ENCODE data around the gene IL34.

Gene IL34

DNA sequence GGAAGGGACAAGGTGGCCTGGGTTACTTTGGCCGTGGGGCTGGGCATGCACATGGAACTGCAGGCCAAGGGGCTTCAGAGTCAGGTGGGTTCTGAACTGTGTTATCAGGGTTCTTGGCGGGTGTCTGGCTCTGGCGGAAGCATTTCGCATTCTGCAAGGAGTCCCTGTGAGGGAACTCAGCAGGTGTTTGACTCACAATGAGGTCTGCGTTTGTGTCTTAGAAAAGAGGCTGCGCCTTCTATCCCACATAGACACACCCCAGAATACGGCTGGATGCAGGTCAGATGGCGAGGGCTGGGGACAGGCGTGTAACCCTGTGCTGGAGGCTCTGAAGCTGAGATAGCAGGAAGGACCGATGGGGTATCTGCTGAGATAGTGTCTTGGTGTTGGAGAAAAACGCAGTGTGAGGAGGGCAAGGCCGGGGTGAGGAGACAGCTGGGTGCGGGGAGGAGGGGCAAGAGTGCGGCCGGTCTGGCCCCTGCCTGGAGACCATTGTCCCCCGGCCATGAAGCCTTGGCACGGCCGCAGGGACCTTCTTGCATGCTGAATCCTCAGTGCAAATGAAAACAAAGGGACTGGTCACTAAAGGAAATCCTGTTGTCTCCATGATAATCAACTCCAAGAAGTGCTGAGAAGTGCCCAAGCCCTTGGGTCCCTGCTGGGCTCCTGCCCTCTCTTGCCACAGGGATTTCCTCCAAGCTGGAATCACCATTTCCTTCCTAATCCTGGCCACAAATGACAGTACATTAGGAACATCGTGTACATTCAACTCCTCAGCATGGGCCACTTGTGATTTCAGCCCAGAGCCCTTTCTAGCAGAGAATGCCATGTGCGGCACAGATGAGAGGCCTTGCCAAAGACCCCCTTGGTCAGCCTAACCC lies 62.2 kb downstream of the IL34 start:
- Mint-ChIP-seq H3K27me3 (no peaks in the 10 kb centered on the region), H3K27ac (no peak overlapping the region), H3K4me1 (no peaks in the 10 kb centered on the region), H3K9me3 (no peaks in the 10 kb centered on the region), H3K36me3 (peaks cover 4% of the 10 kb centered on the region), H3K4me3 (no peak overlapping the region)

GRCh38 chr16:70709457-70709856 lies 63.1 kb downstream of the IL34 start:
- H3K4me3 Mint-ChIP-seq = no peak overlapping the region
- no peaks in the 10 kb centered on the region for H3K27me3 Mint-ChIP-seq
- H3K4me1 Mint-ChIP-seq = no peaks in the 10 kb centered on the region
- H3K27ac Mint-ChIP-seq = no peak overlapping the region
- H3K36me3 Mint-ChIP-seq = peaks cover 4% of the 10 kb centered on the region
- H3K9me3 Mint-ChIP-seq = no peaks in the 10 kb centered on the region

GRCh38 chr16:70709942-70710341 lies 63.6 kb downstream of the IL34 start:
- H3K4me1 Mint-ChIP-seq = no peaks in the 10 kb centered on the region
- H3K27me3 Mint-ChIP-seq = no peaks in the 10 kb centered on the region
- peaks cover 4% of the 10 kb centered on the region for H3K36me3 Mint-ChIP-seq

More at GRCh38 chr16:70709942-70710341, 63.6 kb downstream of the IL34 start:
- no peak overlapping the region for H3K4me3 Mint-ChIP-seq
- H3K9me3 Mint-ChIP-seq = no peaks in the 10 kb centered on the region
- no peak overlapping the region for H3K27ac Mint-ChIP-seq
